ENCODE results near the gene RALBP1.

Gene RALBP1

GRCh38 chr18:9520666-9521065 lies 45.4 kb downstream of the RALBP1 start:
- no peaks in the 10 kb centered on the region for H3K27me3 ChIP-seq (replicated peaks; ENCODE audit: control insufficient read depth, insufficient read depth, low read length)
- DNase-seq (ENCODE audit: extremely low read depth, insufficient read length), result no peak
- no peak for TF ChIP-seq CTCF (IDR thresholded peaks at IDR 0.05; ENCODE audit: insufficient read depth, low read length, poor library complexity, severe bottlenecking)
- no peak overlapping the region for H3K4me3 ChIP-seq (replicated peaks; ENCODE audit: low read depth, low read length)
- H3K36me3 ChIP-seq (ENCODE audit: control insufficient read depth, insufficient read depth, low read length), result peaks cover 3% of the 10 kb centered on the region

GRCh38 chr18:9521770-9522169 lies 46.5 kb downstream of the RALBP1 start:
- Histone ChIP-seq H3K4me3 (replicated peaks; ENCODE audit: low read depth, low read length) (no peak overlapping the region), H3K36me3 (ENCODE audit: control insufficient read depth, insufficient read depth, low read length) (peaks cover 3% of the 10 kb centered on the region), H3K27me3 (replicated peaks; ENCODE audit: control insufficient read depth, insufficient read depth, low read length) (no peaks in the 10 kb centered on the region)
- no peak for DNase-seq (ENCODE audit: extremely low read depth, insufficient read length)
- no peak for TF ChIP-seq CTCF (IDR thresholded peaks at IDR 0.05; ENCODE audit: insufficient read depth, low read length, poor library complexity, severe bottlenecking)

GRCh38 chr18:9522952-9523351 lies 47.6 kb downstream of the RALBP1 start:
- H3K36me3 ChIP-seq (ENCODE audit: control insufficient read depth, insufficient read depth, low read length), result peaks cover 3% of the 10 kb centered on the region
- H3K27me3 ChIP-seq (replicated peaks; ENCODE audit: control insufficient read depth, insufficient read depth, low read length), result no peaks in the 10 kb centered on the region
- H3K4me3 ChIP-seq (replicated peaks; ENCODE audit: low read depth, low read length), result no peak overlapping the region
- no peak for DNase-seq (ENCODE audit: extremely low read depth, insufficient read length)
- no peak for TF ChIP-seq CTCF (IDR thresholded peaks at IDR 0.05; ENCODE audit: insufficient read depth, low read length, poor library complexity, severe bottlenecking)

GRCh38 chr18:9526458-9526857 lies 51.1 kb downstream of the RALBP1 start:
- no peak for DNase-seq (ENCODE audit: extremely low read depth, insufficient read length)
- peaks cover 5% of the 10 kb centered on the region for H3K36me3 ChIP-seq (ENCODE audit: control insufficient read depth, insufficient read depth, low read length)
- no peak overlapping the region for H3K4me3 ChIP-seq (replicated peaks; ENCODE audit: low read depth, low read length)
- H3K27me3 ChIP-seq (replicated peaks; ENCODE audit: control insufficient read depth, insufficient read depth, low read length), result no peaks in the 10 kb centered on the region
- no peak for TF ChIP-seq CTCF (IDR thresholded peaks at IDR 0.05; ENCODE audit: insufficient read depth, low read length, poor library complexity, severe bottlenecking)

- H3K4me3 ChIP-seq (replicated peaks; ENCODE audit: low read depth, low read length), result no peak overlapping the region
- H3K27me3 ChIP-seq (replicated peaks; ENCODE audit: control insufficient read depth, insufficient read depth, low read length), result no peaks in the 10 kb centered on the region
- peaks cover 9% of the 10 kb centered on the region for H3K36me3 ChIP-seq (ENCODE audit: control insufficient read depth, insufficient read depth, low read length)
- DNase-seq (ENCODE audit: extremely low read depth, insufficient read length), result no peak
- TF ChIP-seq CTCF (IDR thresholded peaks at IDR 0.05; ENCODE audit: insufficient read depth, low read length, poor library complexity, severe bottlenecking), result no peak
Measured at GRCh38 chr18:9530226-9531009, 55.1 kb downstream of the RALBP1 start.
